Stimulated activated CD4-positive, alpha-beta T cell treated with anti-CD3 and anti-CD28 coated beads, Interleukin-12 subunit alpha, Interleukin-12 subunit beta, amount 100 ng/mL, for 4 hours (primary cell): ENCODE data around the gene HRH2.
A peak's percentile ranks its signal among the peaks of the same experiment; 100 is the strongest.

Source experiments
- DNase-seq: peaks from one replicate; pipeline ENCODE4 v3.0.0-alpha.2; 2020

The HRH2 gene

DNA sequence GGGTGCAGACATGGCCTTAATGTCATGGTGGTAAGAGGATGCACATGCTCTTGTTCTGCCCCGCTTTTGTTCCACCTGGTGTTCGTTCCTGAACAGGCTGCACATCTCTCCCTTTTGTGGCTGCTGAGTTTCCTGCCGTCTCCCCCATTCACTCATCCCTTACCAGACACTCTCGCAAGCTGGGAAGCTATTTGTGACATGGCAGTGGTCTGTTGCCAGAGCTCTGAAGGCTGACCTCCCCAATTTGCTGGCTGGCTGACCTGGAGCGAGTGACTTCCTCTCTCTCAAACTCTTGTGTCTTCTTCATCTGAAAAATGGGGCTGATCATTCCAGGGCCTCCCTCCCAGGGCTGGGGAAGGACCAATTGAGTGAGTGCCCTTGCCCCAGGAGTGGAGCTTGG, 35.9 kb downstream of the HRH2 start:
- no peak for DNase-seq

GRCh38 chr5:175694371-175695160, 36.7 kb downstream of the HRH2 start:
- DNase-seq = no peak

GRCh38 chr5:175695161-175696126, 37.6 kb downstream of the HRH2 start:
- DNase-seq = no peak

GRCh38 chr5:175696139-175696854, 38.4 kb downstream of the HRH2 start:
- peak; percentile 78 for DNase-seq

DNA sequence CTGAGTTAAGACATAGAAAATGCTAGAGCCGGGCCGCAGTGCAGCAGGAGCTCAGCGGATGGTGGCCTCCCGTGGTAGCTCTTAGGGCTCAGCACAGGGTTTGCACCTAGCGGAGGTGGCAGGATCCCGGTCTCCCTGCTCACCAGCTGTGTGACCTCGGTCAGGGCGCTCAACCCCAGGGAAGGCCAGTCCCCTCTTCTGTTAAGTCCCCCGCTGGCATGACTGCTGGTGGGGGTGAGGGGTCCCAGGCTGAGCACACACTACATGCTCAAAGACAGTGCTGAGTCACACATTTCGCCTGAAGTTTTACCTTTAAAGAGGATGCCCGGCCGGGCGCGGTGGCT, 39.0 kb downstream of the HRH2 start:
- DNase-seq = no peak

DNA sequence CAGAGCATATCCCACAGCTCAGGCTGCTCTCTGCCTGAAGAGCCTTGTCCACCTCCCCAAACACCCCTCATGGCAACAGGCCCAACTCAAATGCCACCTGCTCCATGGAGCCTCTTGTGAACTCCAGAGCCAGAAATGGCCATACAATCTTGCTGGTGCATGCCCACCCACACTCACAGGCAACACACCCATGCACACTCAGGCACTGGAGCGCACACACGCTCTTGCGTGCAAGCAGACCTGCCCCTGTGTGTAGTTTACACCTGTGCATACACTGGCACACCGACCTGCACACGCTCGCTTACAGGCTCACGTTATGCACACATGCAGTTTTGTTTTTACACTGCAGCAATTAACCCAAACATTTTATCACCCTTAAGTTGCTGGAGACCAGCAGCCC, 40.0 kb downstream of the HRH2 start:
- DNase-seq = no peak

DNA sequence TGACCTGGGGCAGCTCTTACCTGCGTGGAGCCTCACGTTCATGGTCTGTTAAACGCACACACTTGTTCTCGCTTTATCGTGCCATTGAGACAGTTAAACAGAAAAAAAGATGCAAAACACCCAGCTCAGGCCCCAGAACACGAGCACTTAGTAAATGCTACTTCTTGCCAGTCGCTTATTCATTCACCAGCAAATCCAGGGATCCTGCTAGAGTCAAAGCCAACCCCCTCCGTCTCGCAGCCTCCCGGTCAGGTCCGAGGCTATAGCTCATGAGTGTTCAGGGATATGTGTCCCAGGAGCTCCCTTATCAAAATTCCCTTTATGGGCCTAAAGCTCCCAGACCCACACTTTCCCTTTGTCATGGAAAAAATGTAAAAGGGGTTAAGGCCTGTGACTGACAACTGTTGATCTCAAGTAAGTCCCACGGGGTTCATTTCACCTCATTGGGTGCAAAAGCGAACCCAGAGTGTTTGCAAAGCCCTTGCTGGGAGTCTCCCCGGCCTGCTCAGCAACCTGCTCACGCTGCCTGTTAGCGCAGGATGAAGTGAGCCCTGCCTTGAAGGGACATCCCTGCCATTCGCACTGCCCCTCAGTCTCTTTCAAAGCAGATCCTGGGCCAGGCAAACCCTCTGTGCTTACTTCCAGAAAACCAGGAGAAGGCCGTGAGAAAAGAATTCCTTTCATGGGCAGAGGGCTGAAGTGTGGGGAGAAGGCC, 40.7 kb downstream of the HRH2 start:
- no peak for DNase-seq

- no peak for DNase-seq
Measured at GRCh38 chr5:175700991-175701390, 43.1 kb downstream of the HRH2 start.

- DNase-seq = no peak
Measured at GRCh38 chr5:175701797-175702196, 43.9 kb downstream of the HRH2 start.

DNA sequence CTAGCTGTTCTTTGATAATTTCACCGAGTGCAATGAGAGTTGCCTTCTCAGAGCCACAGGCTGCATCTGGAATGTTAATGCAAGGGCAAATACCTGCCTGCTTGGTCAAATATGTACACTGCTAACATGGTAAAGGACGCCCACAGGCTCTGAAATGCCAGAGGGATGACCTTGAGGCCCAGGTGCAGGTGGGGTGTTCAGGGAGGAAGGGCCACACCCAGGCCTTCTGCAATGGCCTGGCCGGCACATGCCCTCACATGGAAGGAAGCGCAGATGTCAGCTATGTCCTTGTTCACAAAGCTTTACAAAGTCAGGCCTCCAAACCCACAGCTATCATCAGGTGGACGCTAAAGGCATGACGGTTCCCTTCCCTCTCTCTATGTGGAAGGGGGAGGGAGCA, 48.6 kb downstream of the HRH2 start:
- no peak for DNase-seq

DNA sequence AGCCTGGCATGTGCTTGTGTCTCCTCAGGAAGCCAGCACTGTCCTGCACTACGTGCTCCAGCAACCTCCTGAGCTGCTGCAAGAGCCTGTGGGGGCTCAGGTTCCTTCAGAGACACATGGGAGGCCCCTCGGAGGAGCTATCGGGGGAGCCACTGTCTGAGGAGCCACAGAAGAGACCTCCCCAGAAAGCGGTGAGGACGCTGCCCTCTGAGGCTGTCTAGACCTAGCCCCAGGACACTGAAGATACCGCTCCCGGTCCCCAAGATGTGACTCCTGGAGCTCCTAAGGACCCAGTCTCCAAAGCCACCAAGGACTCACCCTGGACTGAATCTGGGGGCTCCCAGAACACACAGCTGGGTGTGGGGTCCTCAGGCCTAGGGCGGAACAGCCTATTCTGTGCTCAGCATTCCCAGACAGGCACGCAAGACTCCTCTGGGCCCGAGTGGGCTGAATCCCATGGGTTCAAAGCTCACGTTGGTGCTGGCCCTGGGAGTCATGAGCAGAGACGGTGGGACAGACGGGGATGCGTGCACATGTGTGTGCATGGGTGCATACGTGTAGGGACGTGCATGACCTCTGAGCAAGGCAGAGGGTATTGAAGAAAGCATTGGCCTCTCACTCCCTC, 50.0 kb downstream of the HRH2 start:
- DNase-seq = no peak

DNA sequence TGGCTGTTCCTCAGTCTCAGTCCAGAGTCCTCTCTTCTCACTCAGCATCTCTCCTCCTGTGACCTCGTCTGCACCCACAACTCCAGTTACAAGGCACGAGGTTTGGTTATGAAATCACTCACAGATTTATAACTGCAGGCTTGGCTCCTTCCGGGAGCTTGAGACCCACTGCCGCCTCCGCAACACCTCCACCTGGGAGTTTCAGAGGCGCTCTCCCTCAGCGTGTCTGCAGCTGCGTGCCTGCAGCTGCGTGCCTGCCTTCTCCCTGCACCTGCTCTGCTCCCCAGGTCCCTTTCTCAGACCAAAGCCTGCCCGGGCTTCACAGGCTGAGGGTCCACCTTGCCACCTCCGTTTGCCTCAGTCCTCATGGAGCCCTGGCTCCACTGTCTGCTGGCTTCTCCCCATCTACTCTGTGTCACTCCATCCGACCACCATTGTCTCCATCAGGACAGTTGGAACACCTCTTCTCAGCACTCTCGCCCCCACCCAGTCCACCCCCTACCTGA, 51.5 kb downstream of the HRH2 start:
- no peak for DNase-seq

GRCh38 chr5:175710326-175710725, 52.5 kb downstream of the HRH2 start:
- no peak for DNase-seq

DNA sequence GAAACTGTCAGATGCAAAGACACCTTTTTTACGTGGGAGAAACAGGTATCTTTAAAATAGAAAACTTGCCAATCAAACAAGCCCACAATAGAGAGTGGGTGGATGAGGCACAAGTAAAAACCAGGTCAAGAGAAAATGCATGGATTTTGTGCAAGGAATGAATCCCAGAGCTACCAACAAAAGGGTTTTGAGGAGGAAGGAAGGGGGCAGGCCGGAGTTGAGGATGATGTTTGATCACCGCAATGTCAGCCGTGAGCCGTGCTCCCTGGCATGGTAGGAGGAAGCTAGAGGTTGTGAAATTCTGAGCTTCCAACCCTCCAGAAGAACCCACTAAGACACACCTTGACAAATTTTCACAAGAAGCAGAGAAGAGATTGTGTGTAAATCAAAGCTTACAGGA, 53.2 kb downstream of the HRH2 start:
- no peak for DNase-seq

GRCh38 chr5:175711472-175712312, 53.8 kb downstream of the HRH2 start:
- DNase-seq = no peak

GRCh38 chr5:175712313-175712680, 54.4 kb downstream of the HRH2 start:
- no peak for DNase-seq

DNA sequence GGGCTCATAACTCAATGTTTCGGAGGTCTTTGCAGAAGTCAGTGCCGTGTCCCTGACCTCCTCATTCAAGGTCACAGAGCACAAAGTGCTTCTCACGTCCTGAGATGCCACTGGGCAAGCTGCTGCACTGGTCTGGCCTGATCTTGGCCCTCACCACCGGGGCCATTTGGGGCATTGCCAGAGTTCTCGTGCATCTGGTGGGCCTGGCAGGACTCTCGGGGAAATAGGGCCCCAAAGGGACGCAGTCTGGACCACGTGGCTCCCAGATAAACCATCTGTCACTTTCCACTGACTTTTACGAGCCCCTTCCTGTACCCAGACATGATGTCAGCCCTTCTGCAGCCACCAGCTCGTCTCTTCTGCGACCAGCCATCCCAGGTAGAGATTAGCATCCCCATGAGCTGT, 54.8 kb downstream of the HRH2 start:
- DNase-seq = no peak

GRCh38 chr5:175713930-175714329, 56.1 kb downstream of the HRH2 start:
- no peak for DNase-seq

DNA sequence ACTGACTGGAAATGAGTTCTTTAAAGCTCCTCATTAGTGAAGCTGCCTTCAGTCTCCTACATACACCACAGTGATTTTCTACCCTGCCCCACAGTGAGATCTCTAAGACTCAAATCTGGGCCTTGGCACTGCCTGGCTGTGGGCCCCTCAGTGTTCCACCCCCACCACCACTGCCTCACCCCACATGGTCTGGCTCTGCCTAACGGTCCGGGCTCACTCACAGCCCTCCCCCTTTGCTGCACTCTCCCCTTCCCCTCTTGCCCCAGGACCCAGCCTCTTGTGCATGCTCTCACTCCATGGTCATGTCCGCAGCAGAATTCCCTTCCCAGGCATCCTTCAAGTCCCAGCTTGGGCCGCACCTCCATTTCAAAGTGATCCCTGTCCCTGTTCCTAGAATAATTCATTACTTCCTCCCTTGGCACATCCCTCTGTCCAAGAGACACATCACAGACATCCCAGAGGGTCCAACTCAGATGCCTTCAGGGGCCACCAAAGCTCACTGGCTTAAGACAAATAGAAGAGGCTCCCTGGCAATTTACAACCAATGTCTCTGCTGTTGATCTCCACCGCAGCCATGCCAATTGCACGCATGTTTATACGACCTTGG, 56.7 kb downstream of the HRH2 start:
- no peak for DNase-seq

DNA sequence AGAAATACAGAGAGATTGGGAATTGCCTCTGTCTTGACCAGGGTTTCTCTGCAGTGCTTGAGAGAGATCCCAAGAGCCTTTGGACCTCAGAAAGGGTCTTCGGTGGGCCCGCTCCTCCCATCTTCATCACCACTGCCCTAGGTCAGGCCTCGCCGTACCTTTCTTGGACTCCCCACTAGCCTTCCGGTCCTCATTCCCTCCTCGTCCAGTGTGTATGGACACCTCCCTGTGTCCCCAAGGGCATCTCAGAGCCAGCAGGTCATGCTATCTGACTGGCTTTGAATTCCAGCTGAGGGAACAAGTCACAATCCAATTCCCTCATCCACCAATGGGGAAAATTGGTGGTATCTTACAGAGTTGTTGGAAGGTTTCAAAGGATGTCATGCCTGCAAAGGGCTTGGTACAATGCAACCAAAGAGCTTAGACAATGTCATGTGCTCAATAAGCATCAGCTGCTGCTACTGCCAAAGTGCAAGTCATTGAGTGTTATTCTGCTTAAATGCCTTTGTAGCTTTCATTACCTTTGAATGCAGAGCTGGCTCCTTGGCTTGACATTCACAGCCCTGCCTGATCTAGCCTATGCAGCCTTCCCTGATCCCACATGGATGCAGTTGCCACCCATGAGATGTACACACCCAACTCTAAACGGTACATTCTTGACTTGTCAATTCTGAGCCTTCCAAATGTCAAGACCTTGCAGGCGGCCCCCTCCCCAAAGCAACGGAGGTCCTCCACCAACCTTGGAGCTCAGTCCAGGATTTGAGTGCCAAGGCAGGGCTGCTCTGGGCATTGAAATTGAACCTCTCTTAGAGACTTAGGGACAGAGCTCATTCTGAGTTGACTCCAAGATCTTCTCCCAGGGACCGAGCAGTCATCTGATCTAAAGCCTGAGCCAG, 58.0 kb downstream of the HRH2 start:
- DNase-seq = no peak
